HG03139 (cell line): ENCODE results near the gene OGT.
"Not testable (repeated sequence)": the region's sequence is repeated elsewhere in the genome, so short reads cannot be mapped to it uniquely, and the experiment has no call there.

Source experiments
- ATAC-seq: cut with Tn5 transposase; IDR thresholded peaks from one replicate; pipeline ENCODE4 v1.9.1; 2021; ENCODE audit not compliant: unreplicated experiment

The OGT gene

GRCh38 chrX:71532753-71533425 is at the start of gene OGT:
Gene OGT (plus strand): TSS chrX:71533104. CDS start chrX:71533300, 196 bp downstream.
- ATAC-seq = peak; percentile 80

- no peak for ATAC-seq
Measured at GRCh38 chrX:71487814-71488213, 45.1 kb upstream of the OGT start.

GRCh38 chrX:71489540-71489939 is 43.4 kb upstream of the OGT start:
- ATAC-seq = no peak

GRCh38 chrX:71492231-71493065 is 40.5 kb upstream of the OGT start:
- ATAC-seq = peak; percentile 45

- ATAC-seq = no peak
Measured at GRCh38 chrX:71493111-71493613, 39.7 kb upstream of the OGT start.

GRCh38 chrX:71495979-71496378 is 36.9 kb upstream of the OGT start:
- ATAC-seq = not testable (repeated sequence)

- ATAC-seq = no peak
Measured at GRCh38 chrX:71496476-71496875, 36.4 kb upstream of the OGT start.

- not testable (repeated sequence) for ATAC-seq
Measured at GRCh38 chrX:71502080-71502479, 30.8 kb upstream of the OGT start.

GRCh38 chrX:71504346-71504745 is 28.6 kb upstream of the OGT start:
- no peak for ATAC-seq

GRCh38 chrX:71509289-71509688 is 23.6 kb upstream of the OGT start:
- no peak for ATAC-seq

- no peak for ATAC-seq
Measured at GRCh38 chrX:71510161-71510560, 22.7 kb upstream of the OGT start.

- ATAC-seq = not testable (repeated sequence)
Measured at GRCh38 chrX:71513731-71514130, 19.2 kb upstream of the OGT start.

GRCh38 chrX:71514367-71515037 is 18.4 kb upstream of the OGT start:
- no peak for ATAC-seq

- no peak for ATAC-seq
Measured at GRCh38 chrX:71515038-71515396, 17.9 kb upstream of the OGT start.

- no peak for ATAC-seq
Measured at GRCh38 chrX:71525316-71525715, 7.6 kb upstream of the OGT start.

- ATAC-seq = peak; percentile 6
Measured at GRCh38 chrX:71532078-71532752, 689 bp upstream of the OGT start.

GRCh38 chrX:71533516-71533850 is 579 bp downstream of the OGT start:
- ATAC-seq = no peak

GRCh38 chrX:71533851-71534561 is 1.1 kb downstream of the OGT start:
- ATAC-seq = no peak

- ATAC-seq = no peak
Measured at GRCh38 chrX:71534773-71535544, 2.1 kb downstream of the OGT start.

GRCh38 chrX:71536285-71536684 is 3.4 kb downstream of the OGT start:
- no peak for ATAC-seq
